ENCODE data around the gene SAP25.

Gene SAP25

GRCh38 chr7:100562195-100563099 is 11.3 kb downstream of the SAP25 start:
- Histone ChIP-seq H3K9me3 (ENCODE audit: control insufficient read depth, low read length) (no peaks in the 10 kb centered on the region), H3K27me3 (ENCODE audit: control insufficient read depth, insufficient read depth, low read length) (no peaks in the 10 kb centered on the region), H3K4me1 (peaks cover 4% of the 10 kb centered on the region), H3K9ac (no peak overlapping the region), H3K36me3 (ENCODE audit: control insufficient read depth, insufficient read depth, low read length) (no peaks in the 10 kb centered on the region), H3K4me2 (ENCODE audit: low read length) (no peak overlapping the region), H2AFZ (no peak overlapping the region), H3K4me3 (ENCODE audit: low read depth, low read length) (no peak overlapping the region), H3K79me2 (no peaks in the 10 kb centered on the region), H3K27ac (no peak overlapping the region)
- no peak for TF ChIP-seq CTCF (IDR thresholded peaks at IDR 0.05)

GRCh38 chr7:100561491-100562194 is 12.1 kb downstream of the SAP25 start:
- Histone ChIP-seq H2AFZ (no peak overlapping the region), H3K4me1 (peaks cover 4% of the 10 kb centered on the region), H3K27me3 (ENCODE audit: control insufficient read depth, insufficient read depth, low read length) (no peaks in the 10 kb centered on the region), H3K4me3 (ENCODE audit: low read depth, low read length) (no peak overlapping the region), H3K27ac (no peak overlapping the region), H3K36me3 (ENCODE audit: control insufficient read depth, insufficient read depth, low read length) (no peaks in the 10 kb centered on the region), H3K9ac (no peak overlapping the region), H3K79me2 (no peaks in the 10 kb centered on the region), H3K4me2 (ENCODE audit: low read length) (no peak overlapping the region), H3K9me3 (ENCODE audit: control insufficient read depth, low read length) (no peaks in the 10 kb centered on the region)
- TF ChIP-seq CTCF (IDR thresholded peaks at IDR 0.05): no peak

- Histone ChIP-seq H3K4me2 (ENCODE audit: low read length) (no peak overlapping the region), H3K4me1 (peaks cover 4% of the 10 kb centered on the region), H3K36me3 (ENCODE audit: control insufficient read depth, insufficient read depth, low read length) (no peaks in the 10 kb centered on the region), H3K27me3 (ENCODE audit: control insufficient read depth, insufficient read depth, low read length) (no peaks in the 10 kb centered on the region), H3K9ac (no peak overlapping the region), H3K9me3 (ENCODE audit: control insufficient read depth, low read length) (no peaks in the 10 kb centered on the region), H3K4me3 (ENCODE audit: low read depth, low read length) (no peak overlapping the region), H3K79me2 (no peaks in the 10 kb centered on the region), H2AFZ (no peak overlapping the region), H3K27ac (no peak overlapping the region)
- no peak for TF ChIP-seq CTCF (IDR thresholded peaks at IDR 0.05)
Measured at GRCh38 chr7:100559127-100559526, 14.6 kb downstream of the SAP25 start.

GRCh38 chr7:100556541-100556940 is 17.2 kb downstream of the SAP25 start:
- Histone ChIP-seq H3K36me3 (ENCODE audit: control insufficient read depth, insufficient read depth, low read length) (no peaks in the 10 kb centered on the region), H3K27ac (no peak overlapping the region), H3K4me2 (ENCODE audit: low read length) (no peak overlapping the region)

More at GRCh38 chr7:100556541-100556940, 17.2 kb downstream of the SAP25 start:
- Histone ChIP-seq H3K79me2 (no peaks in the 10 kb centered on the region), H2AFZ (no peak overlapping the region), H3K27me3 (ENCODE audit: control insufficient read depth, insufficient read depth, low read length) (no peaks in the 10 kb centered on the region), H3K4me3 (ENCODE audit: low read depth, low read length) (no peak overlapping the region), H3K4me1 (no peaks in the 10 kb centered on the region), H3K9ac (no peak overlapping the region), H3K9me3 (ENCODE audit: control insufficient read depth, low read length) (no peaks in the 10 kb centered on the region)
- TF ChIP-seq CTCF (IDR thresholded peaks at IDR 0.05): no peak

Data from parathyroid adenoma (tissue), 2 donors.